ENCODE results near the gene ZNF507. TPM values are rescaled to one million over a fixed set of nuclear protein-coding genes. Genes with fewer than 3 reads are reported as not detected.

The ZNF507 gene
- total and polyA plus RNA-seq, 9 of the 15 experiments (the other 6 are each of a cell fraction or from before 2014, with no cell fraction given): 2.9 to 25.0 (median 10.4) TPM

DNA sequence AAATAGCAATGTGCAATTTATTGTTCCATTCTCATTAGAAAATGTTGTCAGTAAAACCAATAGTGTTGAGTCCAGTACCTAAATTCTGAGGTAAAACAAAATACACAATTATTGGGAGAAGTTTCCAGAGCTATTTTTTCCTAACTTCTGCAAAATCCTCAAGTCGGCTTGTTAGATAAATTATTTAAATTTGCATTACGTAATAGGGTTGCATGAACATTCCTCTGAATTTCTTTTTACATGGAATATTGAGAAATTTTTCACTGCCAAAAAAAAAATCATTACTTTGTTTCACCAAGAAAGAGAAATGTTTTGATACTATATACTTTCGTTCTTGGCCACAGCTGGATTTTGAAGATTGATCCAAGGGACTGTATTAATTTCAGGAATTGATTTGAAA lies 1.5 kb downstream of the ZNF507 start:
- H4K20me1 ChIP-seq (replicated peaks; ENCODE audit: control insufficient read depth, insufficient read depth, low read length): no peaks in the 10 kb centered on the region
- H3K36me3 ChIP-seq (ENCODE audit: control insufficient read depth, insufficient read depth, low read length): peaks cover 44% of the 10 kb centered on the region
- no peak for FAIRE-seq
- H3K4me3 ChIP-seq: peak overlapping the region; percentile 96
- H3K27ac ChIP-seq (ENCODE audit: extremely low read depth, low read depth, low read length): peak overlapping the region; percentile 83
- intact Hi-C loops (cut with micrococcal nuclease) (no loop called here), in situ Hi-C loops (cut with MboI) (no loop called here)
- POLR2A ChIA-PET: interaction anchor here (1.4 to 1.6 kb wide), 3 partner anchors 9 to 58 kb away, joined by 3 to 6 read pairs (median 6); partner anchors contain the start of gene DPY19L3
- peaks cover 7% of the 10 kb centered on the region in 2 experiments; a peak in 3 of 5 replicates for H3K4me1 ChIP-seq (replicated peaks in 1 of 2; ENCODE audit: control insufficient read depth in 2 of 2, insufficient read depth in 2 of 2, low read length in 2 of 2)
- CTCF ChIA-PET (ENCODE audit: low intra/inter-chr PET ratio): no interaction called here
- H3K9me3 ChIP-seq (replicated peaks; ENCODE audit: control insufficient read depth, insufficient read depth, low read depth, low read length): peaks cover 3% of the 10 kb centered on the region; the same call in 1 of the 2 replicates
- BruUV-seq (replicated peaks): no TSS peak
- peak overlapping the region; percentile 89 for H3K4me2 ChIP-seq (ENCODE audit: insufficient read depth, low read length)
- H3K9ac ChIP-seq (ENCODE audit: insufficient read depth in 1 of 2, low read depth in 2 of 2, low read length in 2 of 2): peak overlapping the region in 1 of 2 experiments; percentile 79; a peak in 3 of 4 replicates
- no peak overlapping the region; the same call in 1 of the 2 replicates for H2AFZ ChIP-seq (ENCODE audit: low read depth, low read length)
- no peak for ATAC-seq
- H3K79me2 ChIP-seq (ENCODE audit: control insufficient read depth, insufficient read depth, low read length): peaks cover 62% of the 10 kb centered on the region
- DNase-seq (ENCODE audit: extremely low read depth in 1 of 4, low spot score in 3 of 4): no peak
- 9% methylated on average over 3 of the region's 3 CpGs for WGBS (ENCODE audit: insufficient coverage, low coverage, missing lambda C conversion rate)
- H3K9me1 ChIP-seq (ENCODE audit: control insufficient read depth, insufficient read depth, low read length): no peaks in the 10 kb centered on the region
- no peaks in the 10 kb centered on the region for H3K27me3 ChIP-seq (ENCODE audit: control insufficient read depth in 2 of 2, insufficient read depth in 2 of 2, low read length in 2 of 2)
- TF ChIP-seq ATF7 (IDR thresholded peaks at IDR 0.05): 0 out of 2 replicates have a peak, but pooled peaks have one; percentile 33
- no peak for TF ChIP-seq CREM (IDR thresholded peaks at IDR 0.05; ENCODE audit: low read depth)
- TF ChIP-seq KHSRP (IDR thresholded peaks at IDR 0.05): no peak
- TF ChIP-seq BCOR (IDR thresholded peaks at IDR 0.05): no peak
- TF ChIP-seq ELF4 (CRISPR knock-in tag; IDR thresholded peaks at IDR 0.05): no peak
- TF ChIP-seq, protein P1, sequence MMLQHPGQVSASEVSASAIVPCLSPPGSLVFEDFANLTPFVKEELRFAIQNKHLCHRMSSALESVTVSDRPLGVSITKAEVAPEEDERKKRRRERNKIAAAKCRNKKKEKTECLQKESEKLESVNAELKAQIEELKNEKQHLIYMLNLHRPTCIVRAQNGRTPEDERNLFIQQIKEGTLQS (IDR thresholded peaks at IDR 0.05): 0 out of 2 replicates have a peak, but pooled peaks have one; percentile 14
- TF ChIP-seq, protein P1 (CRISPR knock-in tag; conservative IDR thresholded peaks at IDR 0.05): no peak
- no peak for TF ChIP-seq CEBPG (CRISPR knock-in tag; IDR thresholded peaks at IDR 0.05)
- TF ChIP-seq CEBPG (tag; conservative IDR thresholded peaks at IDR 0.05 in 1 of 2, IDR thresholded peaks at IDR 0.05 in 1 of 2): peak; percentile 69 to 86
- TF ChIP-seq CEBPB (tag; IDR thresholded peaks at IDR 0.05): peak; percentile 74
- TF ChIP-seq ZNF134 (CRISPR knock-in tag; conservative IDR thresholded peaks at IDR 0.05): no peak
- no peak for TF ChIP-seq MCM3 (IDR thresholded peaks at IDR 0.05)
- no peak for TF ChIP-seq RBFOX2 (IDR thresholded peaks at IDR 0.05; ENCODE audit: low read depth, low read length)
- no peak for TF ChIP-seq U2AF2 (optimal IDR thresholded peaks at IDR 0.05; ENCODE audit: low read depth, low read length)
- TF ChIP-seq, protein P2, sequence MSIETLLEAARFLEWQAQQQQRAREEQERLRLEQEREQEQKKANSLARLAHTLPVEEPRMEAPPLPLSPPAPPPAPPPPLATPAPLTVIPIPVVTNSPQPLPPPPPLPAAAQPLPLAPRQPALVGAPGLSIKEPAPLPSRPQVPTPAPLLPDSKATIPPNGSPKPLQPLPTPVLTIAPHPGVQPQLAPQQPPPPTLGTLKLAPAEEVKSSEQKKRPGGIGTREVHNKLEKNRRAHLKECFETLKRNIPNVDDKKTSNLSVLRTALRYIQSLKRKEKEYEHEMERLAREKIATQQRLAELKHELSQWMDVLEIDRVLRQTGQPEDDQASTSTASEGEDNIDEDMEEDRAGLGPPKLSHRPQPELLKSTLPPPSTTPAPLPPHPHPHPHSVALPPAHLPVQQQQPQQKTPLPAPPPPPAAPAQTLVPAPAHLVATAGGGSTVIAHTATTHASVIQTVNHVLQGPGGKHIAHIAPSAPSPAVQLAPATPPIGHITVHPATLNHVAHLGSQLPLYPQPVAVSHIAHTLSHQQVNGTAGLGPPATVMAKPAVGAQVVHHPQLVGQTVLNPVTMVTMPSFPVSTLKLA (conservative IDR thresholded peaks at IDR 0.05): no peak
- TF ChIP-seq ZNF699 (CRISPR knock-in tag; IDR thresholded peaks at IDR 0.05; ENCODE audit: insufficient replicate concordance): no peak
- TF ChIP-seq ZBTB1 (CRISPR knock-in tag; IDR thresholded peaks at IDR 0.05; ENCODE audit: borderline replicate concordance, low read depth): no peak
- TF ChIP-seq RUNX1 (IDR thresholded peaks at IDR 0.05; ENCODE audit: low read depth): no peak
- no peak for TF ChIP-seq SRSF3 (IDR thresholded peaks at IDR 0.05; ENCODE audit: insufficient read depth, low read length)
- no peak for TF ChIP-seq RFX1 (IDR thresholded peaks at IDR 0.05)
